Thyroid gland (tissue), 4 donors: ENCODE data around the gene COA5. TPM values are rescaled to one million over a fixed set of nuclear protein-coding genes. Genes with fewer than 3 reads are reported as not detected.

Source experiments
- DNase-seq, 2 donors: peaks; one replicate each; pipeline ENCODE4 v3.0.0-alpha.2; 2019
- H3K27ac ChIP-seq, 3 donors: fragments of 200-600 bp; sonication (generic); 1 replicate in 2 of 3; 2 replicates in 1 of 3; pipeline ENCODE4 v1.5.1; 2016 to 2019; ENCODE audit warnings: mild to moderate bottlenecking in 1 of 3, moderate library complexity in 1 of 3
- H3K27me3 ChIP-seq: fragments of 200-600 bp; sonication (generic); one replicate; pipeline ENCODE4 v1.5.1; 2019
- H3K36me3 ChIP-seq, 2 donors: fragments of 200-600 bp; sonication (generic); one replicate each; pipeline ENCODE4 v1.5.1; 2016 to 2019
- H3K4me1 ChIP-seq, 2 donors: fragments of 200-600 bp; sonication (generic); one replicate each; pipeline ENCODE4 v1.5.1; 2017 to 2019
- H3K4me3 ChIP-seq, 3 donors: fragments of 200-600 bp; sonication (generic); replicated peaks in 1 of 3; 1 replicate in 2 of 3; 2 replicates in 1 of 3; pipeline ENCODE4 v1.5.1; 2016; ENCODE audit warnings: mild to moderate bottlenecking in 1 of 3
- H3K9me3 ChIP-seq: fragments of 200-600 bp; sonication (generic); one replicate; pipeline ENCODE4 v1.5.1; 2017
- CTCF ChIP-seq, 6 experiments: fragments of 200-600 bp in 3 of 6; fragments of 450-650 bp in 3 of 6; sonication (generic) in 3 of 6; IDR thresholded peaks; one replicate each; pipeline ENCODE4 v1.5.1; 2016 to 2019; ENCODE audit warnings: antibody characterized with exemption in 6 of 6, mild to moderate bottlenecking in 2 of 6, inconsistent platforms in 1 of 6, moderate library complexity in 1 of 6
- POLR2A ChIP-seq, 2 donors: fragments of 450-650 bp; IDR thresholded peaks; one replicate each; pipeline ENCODE4 v1.6.1; 2017; ENCODE audit warnings: antibody characterized with exemption in 2 of 2, mild to moderate bottlenecking in 2 of 2, moderate library complexity in 1 of 2
- WGBS, 2 donors: methylation state at CpG; one replicate each; pipeline ENCODE4 v1.1.5; 2017; 5-methylcytosine and 5-hydroxymethylcytosine counted together
- intact Hi-C: fragments of 100-400 bp; cut with DNase I; formaldehyde crosslinking; loops from one replicate; pipeline ENCODE4 v1.15.1; 2023
- total RNA-seq, 4 donors: library from RNA; depleted of rRNA; stranded (reverse); fragments of >200 nt; gene quantifications; one replicate each; pipeline ENCODE4 v1.2.3, GENCODE V29; 2016

Gene COA5
- total RNA-seq, 4 donors from 2014 or later, result 51.5 to 68.3 (median 55.1) TPM

DNA sequence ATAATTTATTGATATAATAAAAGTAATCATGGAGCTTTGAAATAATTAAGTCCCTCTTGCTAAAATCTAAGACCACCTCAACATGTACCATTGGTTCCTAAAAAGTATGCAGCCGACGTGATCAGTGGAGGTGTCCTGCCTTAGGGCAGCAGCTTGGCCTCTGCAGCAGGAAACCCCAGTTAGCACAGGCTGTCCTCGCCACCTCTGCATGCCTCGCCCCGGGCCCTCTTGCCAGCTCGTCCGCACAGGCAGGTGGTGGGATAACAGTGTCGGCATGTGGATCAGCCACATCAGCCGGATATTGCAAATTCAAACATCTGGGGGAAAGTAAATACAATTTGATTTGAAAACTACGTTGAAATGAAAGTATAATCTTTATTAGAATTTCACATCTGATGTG, 22.9 kb downstream of the COA5 start:
- intact Hi-C loops, result no loop called here
- TF ChIP-seq POLR2A (IDR thresholded peaks at IDR 0.05) (no peak), CTCF (IDR thresholded peaks at IDR 0.05) (no peak)
- 95 to 98% methylated on average over 10 of the region's 10 CpGs for WGBS, 2 donors
- DNase-seq, result no peak
- no peak overlapping the region for H3K27ac ChIP-seq
- no peaks in the 10 kb centered on the region for H3K27me3 ChIP-seq
- peaks cover 0 to 10% of the 10 kb centered on the region in 2 donors for H3K36me3 ChIP-seq
- no peak overlapping the region for H3K4me3 ChIP-seq
- H3K4me1 ChIP-seq, result peaks cover 0 to 3% of the 10 kb centered on the region in 2 donors
- no peaks in the 10 kb centered on the region for H3K9me3 ChIP-seq

DNA sequence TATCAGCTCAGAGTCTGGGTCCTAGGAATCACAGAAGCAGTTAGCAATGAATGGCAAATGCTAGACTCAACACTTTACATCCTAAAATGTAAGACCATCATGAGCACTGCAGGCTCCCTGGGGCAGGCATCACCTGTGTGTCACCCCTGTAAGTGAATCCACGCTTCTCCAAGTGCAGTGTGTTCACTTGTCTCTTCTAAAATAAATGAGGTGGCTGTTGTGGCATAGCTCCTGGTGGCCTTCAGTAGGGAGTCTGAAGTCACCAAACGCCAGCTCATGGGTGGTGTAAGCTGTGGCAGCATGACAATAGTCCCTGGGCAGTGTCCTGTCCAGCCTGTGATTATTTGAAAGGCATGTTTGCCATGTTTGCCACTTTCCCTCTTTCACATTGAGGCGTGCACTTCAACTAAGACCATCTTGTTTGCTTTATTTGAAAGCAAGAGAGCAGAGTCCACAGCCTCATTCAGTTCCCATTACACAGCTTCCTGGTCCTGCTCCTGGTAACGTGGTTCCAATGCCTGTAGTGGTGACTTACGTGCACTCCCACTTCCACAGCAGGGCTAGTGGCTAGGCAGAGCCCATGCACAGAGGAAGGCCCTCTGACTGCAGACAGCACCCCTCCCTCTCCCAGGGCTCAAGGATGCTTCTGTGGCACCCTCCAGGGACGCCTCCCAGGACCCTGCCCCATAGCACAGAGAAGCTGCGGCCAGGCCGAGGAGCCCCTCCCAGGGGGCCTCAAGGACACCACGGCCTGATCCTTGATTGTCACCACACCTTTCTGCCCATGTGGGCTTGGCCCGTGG, 24.3 kb downstream of the COA5 start:
- H3K9me3 ChIP-seq, result no peaks in the 10 kb centered on the region
- no peak overlapping the region for H3K4me3 ChIP-seq
- intact Hi-C loops, result no loop called here
- peaks cover 0 to 3% of the 10 kb centered on the region in 2 donors for H3K4me1 ChIP-seq
- 87 to 99% methylated on average over 10 of the region's 10 CpGs for WGBS, 2 donors
- no peaks in the 10 kb centered on the region for H3K27me3 ChIP-seq
- TF ChIP-seq POLR2A (IDR thresholded peaks at IDR 0.05) (no peak), CTCF (IDR thresholded peaks at IDR 0.05) (no peak)
- peaks cover 0 to 10% of the 10 kb centered on the region in 2 donors for H3K36me3 ChIP-seq
- DNase-seq, result no peak
- H3K27ac ChIP-seq, result no peak overlapping the region

DNA sequence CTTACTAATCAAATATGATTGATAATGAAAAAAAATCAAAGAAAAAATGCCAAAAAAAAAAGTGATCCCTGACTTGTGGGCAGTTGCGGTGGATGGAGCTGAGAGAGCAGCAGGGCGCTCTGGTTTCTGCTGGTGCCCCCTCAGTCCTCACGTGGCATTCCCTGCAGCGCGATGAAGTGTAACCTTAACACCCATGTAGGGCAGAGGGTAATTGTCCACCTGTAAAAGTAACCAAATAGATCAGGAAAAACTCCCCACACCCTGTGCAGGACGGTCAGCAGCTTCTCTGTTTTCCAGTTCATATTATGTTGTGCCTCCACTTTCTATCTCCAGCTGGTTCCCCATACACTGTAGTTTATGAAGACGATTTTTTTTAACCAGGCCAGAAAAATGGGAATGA, 25.0 kb downstream of the COA5 start:
- Histone ChIP-seq H3K27me3 (no peaks in the 10 kb centered on the region), H3K27ac (no peak overlapping the region), H3K36me3 (peaks cover 0 to 11% of the 10 kb centered on the region in 2 donors), H3K4me3 (no peak overlapping the region), H3K9me3 (no peaks in the 10 kb centered on the region), H3K4me1 (peaks cover 0 to 3% of the 10 kb centered on the region in 2 donors)
- TF ChIP-seq POLR2A (IDR thresholded peaks at IDR 0.05) (no peak), CTCF (IDR thresholded peaks at IDR 0.05) (no peak)
- WGBS, 2 donors, result 96% methylated on average over 7 of the region's 7 CpGs
- intact Hi-C loops, result no loop called here
- no peak for DNase-seq

GRCh38 chr2:98582523-98582922, 25.8 kb downstream of the COA5 start:
- H3K4me3 ChIP-seq, result no peak overlapping the region
- no peak overlapping the region for H3K27ac ChIP-seq
- 93 to 94% methylated on average over 9 of the region's 9 CpGs for WGBS, 2 donors
- intact Hi-C loops, result no loop called here
- peaks cover 6 to 16% of the 10 kb centered on the region in 2 donors for H3K36me3 ChIP-seq
- no peak for TF ChIP-seq POLR2A (IDR thresholded peaks at IDR 0.05)
- TF ChIP-seq CTCF (IDR thresholded peaks at IDR 0.05), result no peak
- H3K9me3 ChIP-seq, result no peaks in the 10 kb centered on the region
- peaks cover 0 to 3% of the 10 kb centered on the region in 2 donors for H3K4me1 ChIP-seq
- H3K27me3 ChIP-seq, result no peaks in the 10 kb centered on the region
- DNase-seq, result no peak

DNA sequence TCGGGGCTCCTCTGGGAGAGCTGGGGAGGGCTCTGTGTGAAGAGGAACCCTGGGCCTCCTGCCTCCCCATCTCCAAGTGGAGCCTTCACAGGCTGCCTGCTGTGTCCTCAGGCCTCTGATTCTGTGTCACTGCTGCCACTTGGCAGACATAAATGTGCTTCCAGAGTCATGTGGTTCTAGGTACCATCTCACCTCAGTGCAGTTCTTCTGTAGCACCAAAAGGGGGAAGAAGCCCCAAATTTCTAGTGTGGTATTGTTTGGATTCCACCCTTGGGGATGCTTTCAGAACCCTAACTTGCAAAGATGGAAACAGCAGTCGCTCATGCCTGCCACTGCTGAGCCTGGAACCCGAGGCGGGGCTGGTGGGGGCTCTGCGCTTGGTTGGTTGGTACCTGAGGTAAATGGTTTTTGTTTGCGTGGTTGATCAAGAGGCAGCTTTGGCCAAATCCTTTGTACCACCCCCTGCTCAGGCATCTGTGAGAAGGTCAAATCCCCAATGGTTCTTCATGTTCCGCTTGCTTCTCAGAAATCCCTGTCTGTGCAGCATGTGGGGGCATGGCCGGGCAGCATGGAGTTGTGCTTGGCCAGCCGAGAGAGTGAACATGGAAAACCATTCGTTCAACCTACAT, 27.5 kb downstream of the COA5 start:
- no peak for TF ChIP-seq CTCF (IDR thresholded peaks at IDR 0.05)
- no peak for TF ChIP-seq POLR2A (IDR thresholded peaks at IDR 0.05)
- Histone ChIP-seq H3K27ac (no peak overlapping the region), H3K36me3 (peaks cover 10 to 22% of the 10 kb centered on the region in 2 donors), H3K27me3 (no peaks in the 10 kb centered on the region), H3K4me3 (no peak overlapping the region), H3K9me3 (no peaks in the 10 kb centered on the region), H3K4me1 (no peaks in the 10 kb centered on the region)
- no peak for DNase-seq
- intact Hi-C loops, result no loop called here
- 92 to 94% methylated on average over 10 of the region's 10 CpGs for WGBS, 2 donors
